Right ventricle myocardium inferior (tissue), 1 donor: ENCODE results near the gene SLC22A16. TPM values are rescaled to one million over a fixed set of nuclear protein-coding genes. Genes with fewer than 3 reads are reported as not detected.

Experiments
- ATAC-seq: fragments of 200-7000 bp; cut with Tn5 transposase; one replicate; pipeline ENCODE4 v1.9.1; 2020; ENCODE audit warnings: mild to moderate bottlenecking, moderate library complexity
- DNase-seq: peaks from one replicate; pipeline ENCODE4 v3.0.0; 2021; ENCODE audit errors: missing footprints
- intact Hi-C: fragments of 100-400 bp; cut with DNase I; formaldehyde crosslinking; loops from one replicate; pipeline ENCODE4 v1.11.0; 2022
- total RNA-seq: library from RNA; stranded (reverse); fragmentation: NEBNext Ultra II Directional; extraction: Animal tissue kit (Norgen Biotek cat#: 25700); gene quantifications from one replicate; pipeline ENCODE4 v1.2.1, GENCODE V29; 2021
- donor health status: DM: no; HTN: yes; CAD: no; lungs with severe emphysema.

The SLC22A16 gene
- total RNA-seq, 1 donor from 2014 or later = 0.32 TPM

DNA sequence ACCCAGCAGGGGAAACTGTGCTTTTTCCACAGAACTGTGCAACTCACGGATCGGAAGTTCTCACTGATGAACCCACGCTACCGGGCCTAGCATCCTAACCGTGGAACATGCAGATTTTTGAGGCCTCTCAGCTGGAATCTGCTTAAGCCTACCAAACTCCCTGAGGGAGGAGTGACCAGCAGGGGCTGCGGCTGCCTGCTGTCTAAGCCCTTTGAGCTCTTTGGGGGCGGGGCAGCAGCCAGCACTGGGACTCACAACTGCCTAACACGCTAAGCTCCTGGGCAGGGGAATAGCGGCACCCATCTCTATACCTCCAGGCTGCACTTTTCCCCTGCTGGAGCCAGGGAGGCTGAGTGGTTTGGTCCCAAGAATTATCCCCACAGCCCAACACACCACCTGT is 97.9 kb downstream of the SLC22A16 start:
- intact Hi-C loops = no loop called here
- ATAC-seq (no peak), DNase-seq (no peak)

Other genes with a start within 250 kb of the SLC22A16 start
- gene METTL24, start 118.3 kb downstream of the SLC22A16 start, total RNA-seq = 1.1 TPM
- gene DDO, start 61.0 kb downstream of the SLC22A16 start, total RNA-seq = 29.7 TPM